Measurements from ENCODE around the gene OGDHL.

GRCh38 chr10:49747303-49747646 is 14.8 kb downstream of the OGDHL start:
- TF ChIP-seq CTCF (IDR thresholded peaks at IDR 0.05; ENCODE audit: extremely low read depth in 1 of 2, insufficient read depth in 1 of 2, low read depth in 1 of 2, low read length in 2 of 2) (no peak), POLR2A (IDR thresholded peaks at IDR 0.05; ENCODE audit: low read depth, low read length) (no peak), POLR2AphosphoS5 (IDR thresholded peaks at IDR 0.05; ENCODE audit: insufficient read depth, low read depth, low read length) (no peak), EZH2 (IDR thresholded peaks at IDR 0.05; ENCODE audit: borderline replicate concordance, low read depth, low read length, severe bottlenecking) (no peak), MYC (IDR thresholded peaks at IDR 0.05; ENCODE audit: low read depth, low read length) (no peak), JUN (IDR thresholded peaks at IDR 0.05; ENCODE audit: borderline replicate concordance, insufficient read depth, insufficient read length, low read depth) (no peak), MAX (IDR thresholded peaks at IDR 0.05; ENCODE audit: insufficient read depth, insufficient read length) (no peak), FOS (IDR thresholded peaks at IDR 0.05; ENCODE audit: borderline replicate concordance, insufficient read depth, low read length) (no peak), GATA2 (IDR thresholded peaks at IDR 0.05; ENCODE audit: insufficient read depth, insufficient read length, low read depth, low read length) (no peak)
